NCI-H2227 (cell line): ENCODE measurements around the gene TRIM54.
"Not testable (repeated sequence)": the region's sequence is repeated elsewhere in the genome, so short reads cannot be mapped to it uniquely, and the experiment has no call there.

Experiments
- DNase-seq: peaks from one replicate; lab custom pipeline; 2025; ENCODE audit not compliant: unreplicated experiment; lab: John Stamatoyannopoulos, UW

TRIM54 gene

DNA sequence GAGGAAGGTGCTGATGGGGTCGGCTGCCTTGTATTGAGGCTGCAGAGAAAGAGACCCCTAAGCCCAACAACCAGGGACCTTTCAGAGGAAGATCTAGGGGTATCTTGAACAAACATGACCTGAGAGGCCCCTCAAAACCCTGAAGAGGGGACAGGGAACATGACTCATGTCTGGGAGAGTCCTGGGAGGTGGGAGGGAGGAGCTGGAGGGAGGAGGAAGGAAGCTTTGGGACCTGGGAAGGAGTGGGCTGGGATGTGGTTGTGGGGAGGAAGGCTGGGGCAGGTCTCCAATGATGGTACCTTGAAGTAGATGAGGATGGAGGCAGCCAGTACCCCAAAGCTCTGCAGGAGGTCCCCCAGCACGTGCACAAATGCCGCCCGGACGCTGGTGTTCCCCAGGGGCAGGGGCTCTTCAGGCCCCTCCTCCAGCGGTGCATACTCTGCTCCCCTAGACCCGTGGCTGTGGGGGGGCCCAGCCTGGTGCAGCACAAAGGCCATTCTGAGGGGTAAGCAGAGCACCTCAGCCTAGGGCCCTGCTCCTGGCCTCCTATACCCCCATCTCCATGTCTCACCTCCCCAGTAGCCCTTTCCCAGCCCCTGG, 25.3 kb upstream of the TRIM54 start:
- DNase-seq, result no peak

DNA sequence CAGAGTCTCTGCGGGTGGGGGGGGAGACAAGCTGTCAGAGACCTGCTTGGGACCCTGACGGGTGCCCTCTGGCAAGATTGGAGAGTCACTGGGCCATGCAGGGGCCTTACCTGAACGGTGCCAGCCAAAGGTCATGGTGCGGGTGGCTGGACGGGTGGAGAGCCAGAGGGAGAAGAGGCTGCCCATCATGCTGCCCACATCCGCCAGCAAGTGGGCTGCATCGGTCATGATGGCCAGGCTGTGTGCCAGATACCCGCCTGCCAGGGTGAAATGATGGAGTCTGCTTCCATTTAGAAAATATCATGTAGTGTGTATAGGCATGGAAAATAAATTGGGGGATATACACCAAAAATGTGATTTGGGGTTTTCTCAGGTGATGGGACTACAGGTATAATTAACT, 24.2 kb upstream of the TRIM54 start:
- DNase-seq, result no peak

DNA sequence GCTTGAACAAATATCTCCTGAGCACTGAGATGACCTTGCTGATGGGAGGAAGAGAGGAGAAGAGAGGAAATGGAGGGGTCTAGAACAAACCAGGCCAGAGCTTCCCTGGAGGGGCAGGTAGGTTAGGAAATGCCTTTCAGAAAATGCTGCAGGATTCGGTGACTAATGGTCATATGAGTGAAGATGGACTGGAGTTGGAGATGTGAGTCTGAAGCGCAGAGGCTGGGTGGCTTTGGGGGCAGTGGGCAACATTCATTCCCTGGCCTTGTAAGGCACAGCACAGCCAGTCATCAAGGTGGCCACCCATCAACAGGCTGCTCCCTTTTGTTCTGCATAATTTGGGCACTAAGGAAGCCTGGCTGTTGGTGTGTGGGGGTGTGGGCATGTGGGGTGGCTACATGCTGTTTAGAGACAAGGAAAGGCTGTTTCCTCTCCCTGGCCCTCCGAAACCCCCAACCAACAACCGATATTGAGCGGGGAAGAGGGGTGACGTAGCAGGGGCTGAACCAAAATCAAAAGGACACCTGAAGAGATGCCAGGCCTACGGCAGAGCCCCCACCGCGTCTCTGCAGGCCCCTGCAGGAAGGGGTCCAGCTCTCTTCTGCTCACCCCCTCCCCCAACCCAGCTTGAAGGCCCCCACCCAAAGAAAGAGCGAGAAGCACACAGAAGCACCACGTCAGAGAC, 20.8 kb upstream of the TRIM54 start:
- DNase-seq, result no peak

DNA sequence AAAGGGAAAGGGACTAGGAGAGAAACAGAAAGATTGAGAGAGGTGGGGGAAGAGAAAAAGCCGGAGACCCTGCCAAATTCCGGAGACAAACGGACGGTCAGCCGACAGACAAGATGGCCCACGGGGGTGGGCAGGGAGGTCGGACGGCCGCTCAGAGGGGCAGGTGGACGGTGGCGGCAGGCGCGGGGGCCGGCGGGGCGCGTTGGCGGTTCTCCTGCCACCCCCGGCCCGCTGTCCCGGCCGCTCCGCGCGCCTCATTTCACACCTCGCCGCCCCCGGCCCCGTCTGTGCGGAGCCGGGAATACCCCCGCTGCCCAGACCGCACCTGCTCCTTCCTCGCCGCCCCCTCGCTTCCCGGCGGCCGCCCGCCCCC, 20.3 kb upstream of the TRIM54 start:
- DNase-seq, result peak; percentile 33

DNA sequence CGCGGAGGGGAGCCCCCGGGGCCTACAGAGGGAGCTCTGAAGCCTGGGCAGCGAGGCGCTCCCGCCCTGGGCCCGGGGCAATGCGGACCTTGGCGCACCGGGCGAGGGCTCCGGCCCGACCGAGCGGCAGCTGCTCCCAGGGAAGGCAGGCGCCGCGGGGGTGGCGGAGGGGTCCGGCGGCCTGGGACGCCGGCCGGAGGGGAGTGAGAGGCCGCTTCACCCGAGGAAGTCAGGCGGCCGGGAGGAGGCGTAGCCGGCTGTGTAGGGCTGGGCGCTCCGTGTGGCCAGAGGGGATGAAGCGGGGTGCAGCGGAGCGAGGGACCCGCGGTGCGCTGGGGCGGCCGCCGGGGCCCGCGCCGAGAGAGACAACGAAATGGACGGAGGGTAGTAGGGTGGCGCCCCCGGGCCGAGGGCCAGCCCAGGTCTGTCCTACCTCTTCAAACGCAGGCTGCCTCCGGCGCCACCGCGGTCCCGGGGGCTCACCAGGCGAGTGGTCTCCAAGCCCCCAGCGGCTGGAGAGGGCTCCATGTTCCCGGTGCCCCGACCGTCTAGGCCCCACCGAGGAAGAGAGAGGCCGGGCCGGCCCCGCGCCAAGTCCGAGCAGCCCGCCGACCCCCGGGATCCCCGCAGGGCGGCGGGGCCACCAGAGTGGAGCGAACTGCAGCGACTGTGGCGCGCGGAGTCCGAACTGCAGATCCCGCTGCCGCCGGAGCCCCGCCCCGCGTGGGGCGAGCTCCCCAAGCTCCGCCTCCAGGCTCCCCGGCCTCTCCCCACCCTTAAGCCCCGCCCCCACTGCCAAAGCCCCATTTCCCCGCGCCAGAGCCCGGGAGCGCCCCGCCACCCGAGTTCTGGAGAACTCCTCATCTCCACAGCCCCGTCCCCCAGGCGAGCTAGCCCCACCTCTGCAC, 19.6 kb upstream of the TRIM54 start, which contains the start of gene SLC30A3:
SLC30A3 (minus strand) TSS at position 669 of the 908 bp plus-strand sequence; CDS start at position 528, 141 bp downstream.
- DNase-seq, result peak; percentile 72

DNA sequence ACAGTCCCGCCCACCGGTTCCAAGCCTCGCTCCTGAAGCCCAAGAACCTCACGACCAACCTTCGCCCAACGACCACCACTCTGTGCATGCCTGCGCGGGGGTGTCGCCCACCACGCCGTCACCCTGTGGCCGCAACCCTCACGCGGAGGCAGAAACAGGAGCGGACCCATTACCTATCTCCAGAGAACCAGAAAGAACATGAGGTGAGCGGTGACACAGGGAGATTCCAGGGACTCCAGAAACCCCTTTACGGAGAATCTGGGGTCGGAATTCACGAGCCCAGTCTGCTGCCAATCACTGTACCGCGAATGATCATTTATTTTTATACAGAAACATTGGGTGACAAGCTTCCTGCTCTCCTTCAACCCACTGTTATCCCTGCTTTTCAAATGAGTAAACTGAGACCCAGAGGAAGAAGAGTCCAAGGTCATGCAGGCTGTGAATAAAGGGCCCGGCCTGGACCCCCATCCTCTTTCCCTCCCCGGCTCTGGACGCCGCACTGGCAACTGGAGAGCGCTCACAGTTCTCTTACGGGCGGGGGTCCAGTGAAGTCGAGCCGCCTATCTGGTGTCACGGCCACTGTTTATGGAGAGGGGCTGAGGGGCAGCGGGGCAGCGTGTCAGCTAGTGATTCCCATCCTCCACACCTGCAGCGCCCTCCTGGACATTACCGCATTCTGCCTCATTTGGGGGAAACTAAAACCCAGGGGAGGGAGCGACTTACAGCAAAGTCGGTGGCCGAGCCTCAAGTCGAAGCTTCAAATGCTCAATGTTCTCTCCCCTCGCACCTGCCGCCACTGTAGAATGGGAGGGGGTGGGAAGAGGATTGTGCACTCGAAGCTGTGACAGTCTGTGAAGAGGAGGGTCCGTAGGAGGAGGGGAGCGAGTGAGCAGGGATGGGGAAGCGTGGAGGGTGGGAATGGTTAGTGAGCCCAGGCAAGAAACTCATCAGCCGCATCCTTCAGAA, 18.7 kb upstream of the TRIM54 start:
- DNase-seq, result peak; percentile 23

DNA sequence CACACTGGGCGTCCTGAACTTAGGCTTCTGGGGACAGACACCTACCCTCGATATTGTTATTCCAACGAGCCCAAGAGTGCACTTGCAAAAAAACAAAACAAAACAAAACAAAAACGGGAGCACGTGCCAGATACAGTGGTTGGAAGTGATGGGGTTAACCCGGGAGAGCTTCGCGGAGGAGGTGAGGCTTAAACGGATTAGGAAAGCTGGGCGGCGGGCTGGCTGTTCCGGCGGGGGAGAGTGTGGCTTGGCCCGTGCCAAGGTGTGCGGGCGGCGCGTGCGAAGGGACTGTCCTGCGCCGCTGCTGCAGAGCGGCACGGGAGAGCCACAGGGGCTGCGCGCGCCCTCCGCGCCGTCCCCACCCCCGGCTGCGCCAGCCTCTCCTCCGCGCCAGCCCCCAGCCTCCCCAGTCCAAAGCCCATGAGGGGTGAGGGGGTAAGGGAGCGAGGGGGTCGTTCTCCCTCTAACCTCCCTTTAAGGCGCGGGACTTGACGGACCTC, 17.9 kb upstream of the TRIM54 start:
- DNase-seq, result peak; percentile 25

DNA sequence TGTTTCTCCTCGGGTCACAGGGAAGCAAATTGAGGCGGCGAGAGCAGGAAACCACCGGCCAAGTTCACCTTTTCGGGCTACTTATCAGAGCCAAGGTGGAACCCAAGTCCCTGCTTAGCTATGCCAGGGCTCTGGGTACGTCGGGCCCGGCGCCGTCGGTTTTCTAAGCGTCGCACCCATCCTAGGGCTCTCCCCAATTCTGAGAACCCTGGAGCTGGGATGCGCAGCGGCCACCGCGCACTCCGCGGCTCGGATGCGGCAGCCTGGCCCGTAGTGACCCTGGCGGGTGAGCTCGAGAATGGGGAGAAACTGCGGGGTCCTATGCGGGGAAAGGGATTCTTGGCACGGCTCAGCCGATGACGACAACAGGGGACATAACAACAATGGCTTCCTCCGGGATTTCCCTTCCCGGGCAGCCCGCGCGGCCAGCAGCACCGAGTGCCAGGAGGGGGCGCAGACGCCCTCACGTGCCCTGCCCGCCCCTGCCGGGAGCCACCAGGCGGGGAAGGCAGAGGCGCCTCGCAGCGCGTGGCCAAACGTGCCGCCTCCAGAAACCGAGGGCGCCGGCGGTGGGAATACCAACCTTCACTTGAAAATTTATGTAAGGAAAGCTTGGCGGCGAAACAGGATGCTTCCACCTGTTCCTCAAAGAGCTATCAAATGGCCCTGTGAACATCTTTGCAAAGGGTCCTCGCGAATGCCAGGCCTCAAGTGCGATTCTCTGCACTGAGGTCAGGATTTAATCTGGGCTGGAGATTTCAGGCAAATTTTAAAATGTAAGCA, 17.3 kb upstream of the TRIM54 start:
- peak; percentile 91 for DNase-seq

DNA sequence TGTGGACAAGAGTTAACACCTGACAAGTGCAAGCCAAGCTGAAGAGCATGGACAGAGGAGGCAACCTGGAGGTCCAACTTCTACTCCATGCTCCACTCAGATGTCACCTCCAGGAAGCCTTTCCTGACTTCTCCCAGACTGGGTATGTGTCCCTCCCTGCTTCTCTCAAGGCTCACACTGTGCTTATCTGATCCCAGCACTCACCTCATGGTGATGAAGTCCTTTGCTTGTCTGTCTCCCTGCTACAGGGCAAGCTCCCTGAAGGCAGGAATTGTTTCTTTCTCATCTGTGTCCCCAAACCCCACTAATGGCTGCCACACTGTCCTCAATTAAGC, 16.7 kb upstream of the TRIM54 start:
- DNase-seq, result no peak

DNA sequence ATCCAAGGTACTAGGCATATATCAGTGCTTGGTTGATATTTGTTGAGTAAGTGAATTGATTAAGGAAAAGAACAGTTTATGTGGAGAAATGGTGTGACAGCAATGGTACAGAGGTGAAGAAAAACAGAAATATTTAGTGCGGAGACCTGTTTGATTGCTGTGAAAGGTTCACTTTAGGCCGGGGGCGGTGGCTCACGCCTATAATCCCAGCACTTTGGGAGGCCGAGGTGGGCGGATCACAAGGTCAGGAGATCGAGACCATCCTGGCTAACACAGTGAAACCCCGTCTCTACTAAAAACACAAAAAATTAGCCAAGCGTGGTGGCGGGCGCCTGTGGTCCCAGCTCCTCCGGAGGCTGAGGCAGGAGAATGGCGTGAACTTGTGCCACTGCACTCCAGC, 13.9 kb upstream of the TRIM54 start:
- DNase-seq, result not testable (repeated sequence)

DNA sequence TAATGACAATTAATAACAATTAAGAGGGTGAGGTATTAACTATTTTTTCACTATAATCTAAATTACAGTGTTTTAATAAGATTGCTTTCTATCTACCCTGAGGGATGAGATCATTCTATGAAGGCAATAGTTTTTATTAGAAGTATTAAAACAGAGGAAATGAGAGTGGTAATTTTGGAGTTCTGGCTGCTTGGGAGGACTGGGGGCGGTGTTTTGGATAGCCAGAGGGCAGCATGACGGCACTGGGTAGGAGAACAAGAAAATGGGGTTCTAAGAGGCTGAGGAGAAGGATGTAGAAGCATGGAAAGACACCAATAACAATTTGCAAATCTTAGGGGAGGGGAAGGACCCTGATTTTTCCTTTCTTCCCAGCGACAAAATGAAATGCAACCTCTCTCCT, 12.1 kb upstream of the TRIM54 start:
- no peak for DNase-seq

DNA sequence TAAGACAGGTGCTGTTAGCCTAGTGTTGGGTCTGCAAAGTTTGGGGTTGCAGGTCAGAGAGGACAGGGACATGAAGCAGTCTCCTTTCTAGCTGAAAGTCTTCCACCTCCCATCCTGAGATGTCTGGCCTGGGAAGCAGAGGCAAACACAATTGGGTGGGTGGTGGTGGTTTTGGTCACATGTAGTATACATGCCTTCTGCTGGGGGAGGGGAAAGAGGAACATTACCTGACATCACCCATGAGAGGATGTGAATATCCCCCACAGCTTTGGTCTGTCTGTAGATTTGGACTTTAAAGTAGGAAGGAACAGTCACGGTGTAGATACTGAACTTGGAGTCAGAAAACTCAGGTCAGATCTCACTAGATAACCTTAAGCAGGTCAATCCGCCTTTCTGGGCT, 11.6 kb upstream of the TRIM54 start:
- no peak for DNase-seq

DNA sequence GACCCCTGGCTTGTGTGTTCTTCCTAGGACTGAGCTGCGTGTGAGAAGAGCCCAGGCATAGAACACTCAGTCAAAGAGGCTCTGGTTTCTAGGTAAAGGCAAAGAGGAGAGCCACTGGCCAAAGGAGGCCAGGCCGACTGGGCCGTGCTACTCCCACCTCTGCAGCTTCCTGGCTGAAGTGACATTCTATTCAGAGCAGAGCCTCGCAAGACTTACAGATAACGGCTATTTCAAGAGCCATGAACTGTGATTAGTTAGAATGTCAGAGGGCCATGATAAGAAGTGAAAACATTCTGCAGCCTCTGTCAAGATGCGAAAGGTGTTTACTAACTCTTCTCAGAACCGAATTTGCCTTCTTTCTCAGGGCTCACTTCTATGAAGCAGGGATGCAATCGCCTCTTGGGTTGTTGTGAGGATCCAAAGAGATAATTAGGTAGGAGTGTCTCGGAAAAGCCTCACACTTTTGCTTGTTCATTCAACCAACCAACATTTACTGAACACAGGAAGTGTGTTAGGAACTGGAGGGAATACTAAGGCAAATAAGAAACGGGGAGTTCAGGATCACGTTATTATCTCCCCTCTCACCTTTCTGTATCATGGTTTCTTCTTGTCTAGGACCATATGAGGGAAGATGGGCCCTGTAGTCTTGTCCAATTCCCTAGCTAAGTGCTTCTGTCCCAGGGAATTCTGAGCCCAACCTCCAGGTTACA, 10.4 kb upstream of the TRIM54 start:
- no peak for DNase-seq

DNA sequence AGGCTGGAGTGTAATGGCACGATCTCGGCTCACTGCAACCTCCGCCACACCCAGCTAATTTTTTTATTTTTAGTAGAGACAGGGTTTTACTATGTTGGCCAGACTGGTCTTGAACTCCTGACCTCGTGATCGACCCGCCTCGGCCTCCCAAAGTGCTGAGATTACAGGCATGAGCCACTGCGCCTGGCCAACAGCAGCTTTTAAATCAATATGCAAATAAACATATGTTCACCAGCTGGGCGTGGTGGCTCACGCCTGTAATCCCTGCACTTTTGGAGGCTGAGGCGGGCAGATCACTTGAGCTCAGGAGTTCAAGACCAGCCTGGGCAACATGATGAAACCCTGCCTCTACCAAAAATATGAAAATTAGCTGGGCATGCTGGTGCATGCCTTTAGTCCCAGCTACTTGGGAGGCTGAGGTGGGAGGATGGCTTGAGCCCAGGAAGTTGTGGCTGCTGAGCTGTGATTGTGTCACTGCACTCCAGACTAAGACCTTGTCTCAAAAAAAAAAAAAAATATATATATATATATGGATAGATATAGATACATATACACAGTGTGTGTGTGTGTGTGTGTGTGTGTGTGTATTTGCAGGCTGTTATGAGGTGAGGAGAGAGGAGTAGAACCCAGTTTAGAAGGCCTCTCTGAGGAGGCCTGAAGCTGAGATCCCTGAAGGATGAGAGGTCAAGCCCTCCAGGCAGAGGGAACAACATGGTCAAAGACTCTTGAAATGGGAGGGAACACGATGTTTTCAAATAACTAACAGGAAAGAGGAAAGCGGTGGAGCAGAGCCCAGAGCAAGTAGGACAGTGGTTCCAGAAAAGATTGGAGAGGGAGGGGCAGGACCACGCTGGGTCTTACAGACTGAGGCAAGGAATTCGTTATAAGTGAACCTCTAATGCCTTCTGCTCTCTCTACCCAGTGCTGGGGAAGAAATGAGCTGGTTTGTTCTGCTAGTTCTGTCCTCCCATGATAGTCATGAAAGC, 9.4 kb upstream of the TRIM54 start:
- not testable (repeated sequence) for DNase-seq

DNA sequence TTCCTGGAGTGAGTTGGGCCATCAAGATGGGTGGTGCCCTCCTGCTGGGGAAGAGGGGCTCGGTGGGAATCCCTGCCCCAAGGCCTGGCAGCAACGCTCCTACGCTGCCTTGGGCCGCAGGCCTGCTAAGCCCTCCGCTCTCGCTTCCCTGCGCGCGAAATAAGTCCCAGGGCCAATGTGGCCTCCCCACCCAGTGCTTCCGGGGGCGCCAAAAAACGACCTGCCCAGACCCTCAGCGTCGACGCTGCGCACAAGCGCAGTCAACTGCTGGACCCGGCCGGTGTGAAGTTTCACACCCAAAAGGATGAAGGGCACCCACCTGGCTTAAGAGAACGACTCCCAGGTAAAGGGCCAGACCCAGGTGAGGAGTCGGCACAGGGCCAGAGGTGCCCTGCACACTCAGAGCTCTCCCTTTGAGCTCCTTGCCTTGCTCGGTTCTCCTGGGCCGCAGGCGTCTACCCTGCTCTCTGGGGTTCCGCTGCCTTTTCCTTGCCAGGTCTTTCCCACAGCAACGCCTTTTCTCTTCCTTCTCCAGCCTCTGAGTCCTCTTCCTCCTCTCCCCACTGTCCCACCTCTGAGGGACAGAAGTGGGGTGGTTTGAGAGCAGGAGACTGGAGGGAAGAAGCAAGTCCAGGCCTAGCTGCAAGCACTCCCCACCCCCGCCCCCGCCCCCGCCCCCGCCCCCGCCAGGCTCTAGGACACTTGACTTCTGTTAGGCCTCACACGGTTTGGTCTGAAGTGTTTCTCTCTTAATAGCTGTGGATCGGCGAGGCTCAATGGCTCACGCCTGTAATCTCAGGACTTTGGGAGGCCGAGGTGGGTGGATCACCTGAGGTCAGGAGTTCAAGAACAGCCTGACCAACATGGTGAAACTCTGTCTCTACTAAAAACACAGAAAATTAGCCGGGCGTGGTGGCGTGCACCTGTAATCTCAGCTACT, 6.7 kb upstream of the TRIM54 start, which contains the start of gene DNAJC5G:
DNAJC5G (plus strand) TSS at position 223 of the 940 bp plus-strand sequence. CDS start 1,296 bp downstream, outside the sequence.
- DNase-seq, result no peak

DNA sequence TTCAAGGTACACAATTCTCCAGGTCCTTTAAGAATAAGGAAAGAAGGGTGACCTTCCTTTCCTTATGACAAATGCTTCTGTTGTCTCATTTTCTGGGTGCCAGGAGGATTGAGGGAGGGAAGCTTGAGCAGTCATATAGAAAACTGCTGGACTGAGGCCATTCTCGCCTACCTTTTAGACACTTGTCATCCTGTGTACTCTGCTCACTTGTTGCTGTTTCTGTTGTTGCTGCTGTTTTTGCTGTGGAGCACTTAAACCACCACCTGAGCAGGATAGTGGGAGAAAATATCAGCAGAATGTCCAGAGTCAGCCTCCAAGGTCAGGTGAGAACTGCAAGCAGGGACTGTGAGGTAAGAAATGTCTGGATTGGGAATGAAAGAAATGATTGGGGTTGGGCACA, 4.2 kb upstream of the TRIM54 start:
- DNase-seq, result no peak

DNA sequence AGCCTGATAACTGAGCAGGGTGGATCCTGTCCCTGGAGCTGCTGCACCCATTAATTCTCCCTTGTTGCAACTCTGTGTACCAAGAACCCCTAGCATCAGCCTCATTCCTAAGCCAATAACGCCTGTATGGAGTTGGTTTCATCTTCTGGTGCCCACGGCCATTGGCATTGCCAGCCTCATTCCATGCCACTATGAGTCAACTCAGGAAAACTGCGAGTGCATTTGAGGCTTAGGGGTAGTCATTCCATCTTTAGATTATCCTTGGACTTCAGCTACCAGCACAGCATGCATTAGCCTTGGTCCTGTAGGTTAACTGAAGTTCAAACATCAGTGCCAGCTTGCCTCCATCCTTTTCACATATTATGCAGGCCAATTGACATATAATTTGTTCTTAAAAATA, 1.4 kb upstream of the TRIM54 start:
- no peak for DNase-seq
